Neural cell (in vitro differentiated cells): ENCODE measurements around the gene CNOT4. TPM values are rescaled to one million over a fixed set of nuclear protein-coding genes. Genes with fewer than 3 reads are reported as not detected.
"Not testable (repeated sequence)": the region's sequence is repeated elsewhere in the genome, so short reads cannot be mapped to it uniquely, and the experiment has no call there.

Source experiments
- H2AFZ ChIP-seq: fragments of 200-600, 300-800 bp; sonication (generic), shearing (Covaris generic); 2 replicates; pipeline ENCODE4 v1.6.0; 2014; ENCODE audit warnings: low read depth, mild to moderate bottlenecking, antibody characterized with exemption, low read length, moderate library complexity
- H3F3A ChIP-seq: fragments of 200-600 bp; shearing (Covaris generic); 2 replicates; pipeline ENCODE4 v1.6.1; 2016; ENCODE audit warnings: mild to moderate bottlenecking, moderate library complexity, mixed read lengths, antibody characterized with exemption, low read length; ENCODE audit not compliant: insufficient read depth, poor library complexity, severe bottlenecking
- H3K27ac ChIP-seq: fragments of 200-600, 300-800 bp; sonication (generic), shearing (Covaris generic); 2 replicates; pipeline ENCODE4 v1.5.1; 2014; ENCODE audit warnings: mild to moderate bottlenecking, low read length, moderate library complexity
- H3K27me3 ChIP-seq: fragments of 300-800, 200-600 bp; sonication (generic), shearing (Covaris generic); 2 replicates; pipeline ENCODE4 v1.6.0; 2014; ENCODE audit warnings: mild to moderate bottlenecking, low read depth, low read length, moderate library complexity; ENCODE audit not compliant: insufficient read depth
- H3K36me3 ChIP-seq: fragments of 300-800, 200-600 bp; sonication (generic), shearing (Covaris generic); 2 replicates; pipeline ENCODE4 v1.5.1; 2014; ENCODE audit warnings: mild to moderate bottlenecking, antibody characterized with exemption, low read length, moderate library complexity; ENCODE audit not compliant: insufficient read depth
- H3K4me2 ChIP-seq: fragments of 300-800, 200-600 bp; sonication (generic), shearing (Covaris generic); 2 replicates; pipeline ENCODE4 v1.6.0; 2014; ENCODE audit warnings: mild to moderate bottlenecking, low read length
- H3K4me3 ChIP-seq: fragments of 300-800, 200-600 bp; sonication (generic), shearing (Covaris generic); 2 replicates; pipeline ENCODE4 v1.5.1; 2014; ENCODE audit warnings: mild to moderate bottlenecking, low read length, moderate library complexity
- H3K79me2 ChIP-seq: fragments of 200-600 bp; shearing (Covaris generic); replicated peaks from 2 replicates; pipeline ENCODE4 v1.6.0; 2014; ENCODE audit warnings: mild to moderate bottlenecking, low read length, moderate library complexity; ENCODE audit not compliant: insufficient read depth
- H3K9ac ChIP-seq: fragments of 300-800, 200-600 bp; sonication (generic), shearing (Covaris generic); 2 replicates; pipeline ENCODE4 v1.6.1; 2016; ENCODE audit warnings: mild to moderate bottlenecking, low read length, mixed read lengths
- H3K9me2 ChIP-seq: fragments of 200-600 bp; shearing (Covaris generic); 2 replicates; pipeline ENCODE4 v1.6.1; 2016; ENCODE audit warnings: mild to moderate bottlenecking, low read length, mixed read lengths; ENCODE audit not compliant: insufficient read depth
- H3K9me3 ChIP-seq: fragments of 200-600, 300-800 bp; sonication (generic), shearing (Covaris generic); 2 replicates; pipeline ENCODE4 v1.6.1; 2016; ENCODE audit warnings: mild to moderate bottlenecking, mixed run types, low read length, moderate library complexity, mixed read lengths
- H4K20me1 ChIP-seq: fragments of 200-600 bp; shearing (Covaris generic); 2 replicates; pipeline ENCODE4 v1.6.1; 2016; ENCODE audit warnings: mild to moderate bottlenecking, mixed run types; ENCODE audit not compliant: insufficient read depth
- CTCF ChIP-seq: fragments of 450-650 bp; IDR thresholded peaks from 2 replicates; pipeline ENCODE4 v1.5.1; 2014; ENCODE audit warnings: antibody characterized with exemption, mild to moderate bottlenecking, moderate library complexity; ENCODE audit not compliant: poor library complexity, severe bottlenecking
- EP300 ChIP-seq: fragments of 450-650 bp; conservative IDR thresholded peaks from 2 replicates; pipeline ENCODE4 v1.6.1; 2014; ENCODE audit warnings: antibody characterized with exemption, mild to moderate bottlenecking, moderate library complexity; ENCODE audit not compliant: poor library complexity, severe bottlenecking
- MXI1 ChIP-seq: fragments of 450-650 bp; conservative IDR thresholded peaks from 2 replicates; pipeline ENCODE4 v1.6.1; 2014; ENCODE audit warnings: antibody characterized with exemption, mild to moderate bottlenecking; ENCODE audit not compliant: poor library complexity, severe bottlenecking
- POLR2AphosphoS5 ChIP-seq: IDR thresholded peaks from 2 replicates; pipeline ENCODE4 v1.6.1; 2012
- REST ChIP-seq: IDR thresholded peaks from 2 replicates; pipeline ENCODE4 v1.6.1; 2012; ENCODE audit warnings: borderline replicate concordance
- SMC3 ChIP-seq: fragments of 450-650 bp; conservative IDR thresholded peaks from 2 replicates; pipeline ENCODE4 v1.6.1; 2014; ENCODE audit warnings: antibody characterized with exemption, mild to moderate bottlenecking, moderate library complexity; ENCODE audit not compliant: poor library complexity
- TAF1 ChIP-seq: IDR thresholded peaks from 2 replicates; pipeline ENCODE4 v1.6.1; 2012; ENCODE audit warnings: low read depth
- polyA plus RNA-seq: library from polyadenylated mRNA; depleted of rRNA; stranded (reverse); fragments of >200 nt; gene quantifications from 2 replicates; pipeline ENCODE4 v1.2.3, GENCODE V29; 2014

The CNOT4 gene
- polyA plus RNA-seq, 1 donor from 2014 or later = 6.4 TPM

GRCh38 chr7:135445690-135446089 is 64.2 kb downstream of the CNOT4 start:
- Histone ChIP-seq H4K20me1 (no peaks in the 10 kb centered on the region), H3F3A (peaks cover 3% of the 10 kb centered on the region), H3K36me3 (peaks cover 3% of the 10 kb centered on the region), H3K79me2 (peaks cover 3% of the 10 kb centered on the region), H3K9ac (no peak overlapping the region), H3K4me2 (no peak overlapping the region), H2AFZ (no peak overlapping the region), H3K27ac (no peak overlapping the region), H3K27me3 (no peaks in the 10 kb centered on the region), H3K4me3 (no peak overlapping the region), H3K9me3 (no peaks in the 10 kb centered on the region), H3K9me2 (no peaks in the 10 kb centered on the region)
- no peak for TF ChIP-seq REST

GRCh38 chr7:135445266-135445665 is 64.6 kb downstream of the CNOT4 start:
- not testable (repeated sequence) for H3K9ac ChIP-seq, H2AFZ ChIP-seq, H3K27ac ChIP-seq, H3K9me3 ChIP-seq, H3F3A ChIP-seq, H3K4me3 ChIP-seq, H3K27me3 ChIP-seq, H4K20me1 ChIP-seq, H3K9me2 ChIP-seq, H3K4me2 ChIP-seq, H3K36me3 ChIP-seq, H3K79me2 ChIP-seq

GRCh38 chr7:135441791-135442190 is 68.1 kb downstream of the CNOT4 start:
- Histone ChIP-seq H3K4me3 (no peak overlapping the region), H3K4me2 (no peak overlapping the region), H3K9me2 (no peaks in the 10 kb centered on the region), H3K9ac (no peak overlapping the region), H3K9me3 (no peaks in the 10 kb centered on the region), H3K79me2 (peaks cover 7% of the 10 kb centered on the region), H3K27me3 (no peaks in the 10 kb centered on the region), H2AFZ (no peak overlapping the region), H3K27ac (no peak overlapping the region), H3K36me3 (peaks cover 3% of the 10 kb centered on the region), H3F3A (no peaks in the 10 kb centered on the region), H4K20me1 (no peaks in the 10 kb centered on the region)
- TF ChIP-seq SMC3 (no peak), POLR2AphosphoS5 (no peak), CTCF (no peak), EP300 (no peak), MXI1 (no peak), TAF1 (no peak)
